Amniotic stem cell (primary cell): Measurements from ENCODE around the gene PADI1.

Source experiments
- DNase-seq: peaks from one replicate; lab custom pipeline; 2025; lab: John Stamatoyannopoulos, UW

Gene PADI1

GRCh38 chr1:17214876-17215544 lies 10.1 kb downstream of the PADI1 start:
- DNase-seq, result no peak

DNA sequence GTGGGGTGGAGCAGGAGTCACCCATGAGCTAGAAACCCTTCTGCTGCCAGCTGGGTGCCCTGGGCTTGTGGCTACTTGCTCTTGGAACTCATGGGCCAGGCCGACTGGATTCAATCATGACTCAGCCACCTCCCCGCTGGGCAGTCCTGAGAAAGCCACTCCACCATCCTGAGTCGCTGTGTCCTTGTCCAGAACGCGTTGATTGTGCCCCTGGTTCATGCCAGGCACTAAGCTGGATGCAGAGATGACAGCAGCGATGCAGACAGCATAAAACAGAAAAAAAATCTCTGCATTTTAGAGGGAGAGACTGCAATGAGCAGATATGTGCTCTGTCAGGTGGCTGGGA lies 10.6 kb downstream of the PADI1 start:
- no peak for DNase-seq

- DNase-seq, result no peak
These were observed 11.2 kb downstream of the PADI1 start for GRCh38 chr1:17216078-17216477.

- no peak for DNase-seq
These were observed 12.7 kb downstream of the PADI1 start for GRCh38 chr1:17217607-17218006.

GRCh38 chr1:17218939-17219338 lies 14.0 kb downstream of the PADI1 start:
- no peak for DNase-seq

GRCh38 chr1:17220287-17220686 lies 15.4 kb downstream of the PADI1 start:
- DNase-seq, result no peak

DNA sequence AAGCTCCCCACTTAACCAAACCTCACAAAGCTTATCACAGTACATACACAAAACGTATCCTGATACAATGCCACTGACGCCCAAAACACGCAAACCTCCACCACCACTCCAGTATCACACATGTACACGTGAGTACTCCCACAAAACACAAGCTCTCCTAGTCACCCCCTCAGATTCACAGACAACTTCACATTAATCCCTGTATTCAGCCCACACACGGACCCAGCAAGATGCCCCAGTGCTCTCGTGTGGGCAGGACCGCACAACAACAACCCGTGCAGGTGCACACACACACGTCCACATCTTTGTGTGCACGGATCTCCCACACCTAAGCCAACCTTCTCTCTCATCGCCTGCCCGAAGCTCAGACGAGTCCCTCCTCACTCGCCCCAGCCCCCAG lies 17.6 kb downstream of the PADI1 start:
- no peak for DNase-seq

DNA sequence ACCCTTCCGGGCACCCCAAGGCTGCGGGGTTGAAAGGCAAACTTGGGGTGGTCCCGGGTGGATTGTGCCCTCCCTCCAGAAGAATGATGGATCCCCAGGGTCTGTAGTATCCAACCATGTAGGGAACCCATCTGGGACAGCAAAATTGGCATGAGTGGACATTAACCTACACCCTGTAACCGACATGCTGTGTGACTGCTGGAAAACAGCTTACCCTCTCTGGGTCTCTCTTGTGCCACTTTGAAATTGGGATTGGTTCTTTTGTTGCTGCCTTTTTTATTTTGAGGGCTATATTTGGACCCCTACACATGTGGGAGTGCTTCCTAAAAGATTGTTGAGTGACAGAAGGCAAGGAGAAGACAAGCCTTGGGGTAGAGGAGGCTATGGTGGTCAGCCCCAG lies 19.5 kb downstream of the PADI1 start:
- DNase-seq, result no peak

DNA sequence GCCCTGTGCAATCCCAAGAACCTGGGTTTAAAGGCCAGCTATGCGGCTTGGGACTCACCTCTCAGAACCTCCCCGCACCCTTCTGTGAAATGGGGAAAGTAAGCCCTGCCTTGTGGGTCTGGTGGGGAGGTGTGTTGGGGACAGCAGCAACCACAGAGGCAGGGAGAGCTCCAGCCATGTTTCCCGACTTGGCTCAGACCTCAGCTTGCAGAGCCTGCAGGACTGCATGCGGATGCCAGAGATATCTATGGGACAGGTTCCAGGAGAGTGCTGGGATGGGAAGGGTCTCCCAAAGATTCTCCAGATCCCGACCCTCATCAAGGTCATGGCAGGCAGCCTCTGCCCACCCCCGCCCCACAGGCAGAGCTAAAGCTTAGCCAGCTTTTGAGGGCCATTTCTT lies 20.2 kb downstream of the PADI1 start:
- DNase-seq, result no peak

- DNase-seq, result no peak
These were observed 22.5 kb downstream of the PADI1 start for GRCh38 chr1:17227358-17227915.

DNA sequence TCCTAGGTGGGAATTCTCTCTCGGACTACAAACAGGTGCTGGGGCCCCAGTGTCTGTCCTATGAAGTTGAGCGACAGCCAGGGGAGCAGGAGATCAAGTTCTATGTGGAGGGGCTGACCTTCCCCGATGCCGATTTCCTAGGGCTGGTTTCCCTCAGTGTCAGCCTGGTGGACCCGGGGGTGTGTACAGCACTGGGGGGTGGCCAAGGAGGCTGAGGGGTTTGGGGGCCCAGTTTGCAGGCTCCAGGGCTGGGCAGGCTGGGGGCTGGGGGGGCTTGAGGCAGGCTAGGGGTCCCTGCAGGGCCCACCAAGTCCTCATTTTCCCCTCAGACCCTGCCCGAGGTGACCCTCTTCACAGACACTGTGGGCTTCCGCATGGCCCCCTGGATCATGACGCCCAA lies 23.7 kb downstream of the PADI1 start:
- no peak for DNase-seq

DNA sequence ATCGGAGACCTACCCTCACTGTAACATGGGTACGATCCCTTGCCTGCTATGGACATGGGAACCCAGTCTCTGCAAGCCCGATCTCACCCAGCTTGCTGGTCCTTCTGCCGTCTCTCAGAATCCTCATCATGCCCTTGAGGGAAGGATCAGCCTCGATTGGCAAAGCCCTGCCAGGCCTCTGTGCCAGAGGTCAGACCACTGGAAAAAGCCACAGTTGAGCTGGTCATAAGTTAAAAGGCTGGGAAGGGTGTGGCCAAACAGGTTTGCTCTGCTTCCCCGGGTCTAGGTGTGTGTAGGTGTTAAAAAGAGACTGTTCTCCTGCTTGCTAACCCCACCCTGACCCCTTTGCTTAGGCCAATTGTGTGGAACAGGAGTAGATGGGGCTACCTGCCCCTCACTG lies 24.5 kb downstream of the PADI1 start:
- no peak for DNase-seq

DNA sequence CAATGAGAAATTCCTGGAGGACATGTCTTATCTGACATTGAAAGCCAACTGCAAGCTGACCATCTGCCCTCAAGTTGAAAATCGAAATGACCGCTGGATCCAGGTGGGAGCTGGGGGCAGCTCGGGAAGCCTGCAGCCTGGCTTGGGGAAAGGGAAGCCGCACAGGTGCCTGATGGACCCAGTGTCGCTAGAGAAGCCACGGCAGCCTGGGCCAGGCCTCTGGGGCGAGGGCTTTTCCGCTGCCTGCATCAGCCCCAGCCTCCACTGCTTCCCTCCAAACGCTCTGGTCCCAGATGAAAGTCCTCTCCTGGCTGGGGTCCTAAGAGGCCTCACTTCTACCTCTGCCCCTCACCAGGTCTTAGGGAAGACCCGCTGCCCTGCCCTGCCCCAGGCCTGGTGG lies 25.2 kb downstream of the PADI1 start:
- DNase-seq, result no peak

- no peak for DNase-seq
These were observed 25.9 kb downstream of the PADI1 start for GRCh38 chr1:17230671-17231310.

DNA sequence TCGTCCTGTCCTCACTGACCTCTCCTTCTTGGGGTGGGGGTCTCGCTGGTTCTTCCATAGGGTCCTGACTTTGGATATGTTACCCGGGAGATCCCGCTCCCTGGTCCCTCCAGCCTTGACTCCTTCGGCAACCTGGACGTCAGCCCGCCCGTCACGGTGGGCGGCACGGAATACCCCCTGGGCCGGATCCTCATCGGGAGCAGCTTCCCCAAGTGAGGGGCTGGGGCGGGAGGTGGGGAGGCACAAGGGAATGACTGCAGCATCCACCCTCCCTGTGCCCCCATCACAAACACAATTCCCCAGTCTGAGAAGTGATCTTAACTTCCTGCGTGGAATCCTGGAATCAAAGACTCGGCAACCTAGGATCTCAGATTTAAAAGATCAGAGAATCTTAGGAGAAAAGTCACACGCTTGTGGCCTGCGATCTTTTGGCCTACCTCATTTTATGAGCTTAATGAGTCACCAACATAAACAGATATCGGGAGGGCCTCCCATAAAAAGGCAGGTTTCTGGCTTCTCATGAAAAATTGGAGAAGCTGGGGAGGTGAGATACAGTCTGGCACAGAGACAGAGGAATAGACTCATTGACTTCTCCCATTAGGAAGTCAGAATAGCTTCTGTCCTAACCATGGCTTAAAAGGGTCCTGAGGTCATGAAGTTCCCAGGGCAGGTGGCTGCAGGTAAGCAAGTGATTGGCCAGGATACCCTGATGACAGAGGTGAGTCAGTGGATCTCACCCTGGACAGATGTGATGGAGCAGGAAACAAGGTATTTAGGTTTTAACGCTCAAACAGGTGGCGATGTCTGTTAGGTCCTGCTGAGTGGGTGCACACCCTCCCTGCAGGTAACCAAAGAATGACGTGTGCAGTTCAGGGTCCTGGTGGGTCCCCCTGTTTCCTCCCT lies 28.1 kb downstream of the PADI1 start:
- DNase-seq, result no peak

DNA sequence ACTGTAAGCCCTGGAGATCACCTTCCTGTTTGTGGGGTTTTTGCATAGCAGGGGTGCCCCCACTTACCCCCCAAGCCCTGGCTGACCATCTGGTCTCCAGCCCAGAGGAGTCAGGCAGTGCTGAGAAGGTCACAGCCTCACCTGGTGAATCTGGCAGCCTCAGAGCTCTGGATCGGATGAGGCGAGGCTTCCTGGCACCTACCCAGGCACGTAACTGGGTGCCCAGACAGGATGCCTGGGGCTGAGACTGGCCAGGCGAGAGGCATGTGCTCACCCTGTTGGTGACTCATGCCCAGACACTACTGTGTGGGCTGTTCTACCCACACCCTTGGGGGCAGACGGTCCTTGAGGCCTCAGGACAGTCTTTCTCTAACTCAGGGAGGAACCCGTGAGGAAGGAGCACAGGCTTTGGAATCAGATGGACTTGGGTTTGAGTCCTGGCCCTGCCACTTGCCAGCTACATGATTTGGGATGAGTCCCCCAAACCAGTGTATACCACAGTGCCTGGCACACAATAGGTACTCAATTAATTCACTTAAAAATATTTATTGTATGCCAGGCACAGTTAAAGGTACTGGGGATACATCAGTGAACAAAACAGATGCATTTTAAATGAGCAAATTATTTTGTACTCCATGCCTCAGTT lies 28.9 kb downstream of the PADI1 start:
- DNase-seq, result peak; percentile 77

GRCh38 chr1:17234405-17234804 lies 29.5 kb downstream of the PADI1 start:
- DNase-seq, result no peak

- no peak for DNase-seq
These were observed 30.4 kb downstream of the PADI1 start for GRCh38 chr1:17235135-17235885.

- peak; percentile 54 for DNase-seq
These were observed 32.0 kb downstream of the PADI1 start for GRCh38 chr1:17236779-17237560.

- no peak for DNase-seq
These were observed 32.6 kb downstream of the PADI1 start for GRCh38 chr1:17237561-17237903.

GRCh38 chr1:17239420-17239819 lies 34.5 kb downstream of the PADI1 start:
- peak; percentile 67 for DNase-seq
